Neural progenitor cell (in vitro differentiated cells): ENCODE measurements around the gene DHX29. TPM values are rescaled to one million over a fixed set of nuclear protein-coding genes. Genes with fewer than 3 reads are reported as not detected.

Source experiments
- DNase-seq: peaks from one replicate; pipeline ENCODE4 v3.0.0-alpha.2; 2016; ENCODE audit warnings: low spot score
- H2AFZ ChIP-seq: fragments of 200-600 bp; sonication (generic); replicated peaks from 2 replicates; pipeline ENCODE4 v1.6.1; 2016; ENCODE audit warnings: antibody characterized with exemption
- H3F3A ChIP-seq: fragments of 200-600 bp; sonication (generic); 2 replicates; pipeline ENCODE4 v1.6.1; 2016; ENCODE audit warnings: antibody characterized with exemption, low read depth
- H3K27ac ChIP-seq: fragments of 200-600 bp; sonication (generic); 2 replicates; pipeline ENCODE4 v1.5.1; 2016; ENCODE audit warnings: mild to moderate bottlenecking
- H3K27me3 ChIP-seq: fragments of 200-600 bp; sonication (generic); 2 replicates; pipeline ENCODE4 v1.6.1; 2016; ENCODE audit warnings: mild to moderate bottlenecking, moderate library complexity
- H3K36me3 ChIP-seq: fragments of 200-600 bp; sonication (generic); 2 replicates; pipeline ENCODE4 v1.5.1; 2016
- H3K4me1 ChIP-seq: fragments of 200-600 bp; sonication (generic); 2 replicates; pipeline ENCODE4 v1.6.1; 2016; ENCODE audit warnings: mixed run types
- H3K4me2 ChIP-seq: fragments of 200-600 bp; sonication (generic); 2 replicates; pipeline ENCODE4 v1.6.1; 2016
- H3K4me3 ChIP-seq: fragments of 200-600 bp; sonication (generic); 2 replicates; pipeline ENCODE4 v1.5.1; 2016
- H3K79me2 ChIP-seq: fragments of 200-600 bp; sonication (generic); 2 replicates; pipeline ENCODE4 v1.6.1; 2016; ENCODE audit warnings: low read depth
- H3K9ac ChIP-seq: fragments of 200-600 bp; sonication (generic); 2 replicates; pipeline ENCODE4 v1.6.1; 2016
- H3K9me3 ChIP-seq: fragments of 200-600 bp; sonication (generic); 2 replicates; pipeline ENCODE4 v1.5.1; 2016; ENCODE audit warnings: low read depth
- H4K20me1 ChIP-seq: fragments of 200-600 bp; sonication (generic); 2 replicates; pipeline ENCODE4 v1.6.1; 2016; ENCODE audit warnings: low read depth
- H3K27ac Mint-ChIP-seq: 3 replicates; pipeline ENCODE4 v1.8.0; 2021; ENCODE audit warnings: mixed read lengths
- H3K27me3 Mint-ChIP-seq: 2 replicates; pipeline ENCODE4 v1.8.0; 2022; ENCODE audit warnings: low read depth, mild to moderate bottlenecking, inconsistent platforms, moderate library complexity, mixed read lengths; ENCODE audit not compliant: insufficient read depth
- H3K36me3 Mint-ChIP-seq: 3 replicates; pipeline ENCODE4 v1.8.0; 2021; ENCODE audit warnings: mixed read lengths
- H3K4me1 Mint-ChIP-seq: 3 replicates; pipeline ENCODE4 v1.8.0; 2021; ENCODE audit warnings: mixed read lengths
- H3K4me3 Mint-ChIP-seq: 3 replicates; pipeline ENCODE4 v1.8.0; 2021; ENCODE audit warnings: mild to moderate bottlenecking, moderate library complexity, mixed read lengths
- H3K9me3 Mint-ChIP-seq: 3 replicates; pipeline ENCODE4 v1.8.0; 2020; ENCODE audit warnings: mixed read lengths
- CTCF ChIP-seq: fragments of 200-600 bp; sonication (generic); IDR thresholded peaks from 2 replicates; pipeline ENCODE4 v1.5.1; 2017; ENCODE audit warnings: antibody characterized with exemption, mild to moderate bottlenecking
- EZH2 ChIP-seq: fragments of 200-600 bp; sonication (generic); IDR thresholded peaks from 2 replicates; pipeline ENCODE4 v1.6.1; 2017; ENCODE audit warnings: antibody characterized with exemption, mild to moderate bottlenecking, moderate library complexity
- EZH2phosphoT487 ChIP-seq: fragments of 200-600 bp; sonication (generic); IDR thresholded peaks from 2 replicates; pipeline ENCODE4 v1.6.1; 2017; ENCODE audit warnings: antibody characterized with exemption
- total RNA-seq: library from RNA; depleted of rRNA; stranded (reverse); fragments of >200 nt; gene quantifications from 2 replicates; pipeline ENCODE4 v1.2.3, GENCODE V29; 2015; ENCODE audit warnings: low replicate concordance

DHX29 gene
- total RNA-seq, 1 donor from 2014 or later, result 44.0 TPM

GRCh38 chr5:55316837-55317236 lies 9.3 kb upstream of the DHX29 start:
- Mint-ChIP-seq H3K27me3 (no peaks in the 10 kb centered on the region), H3K4me3 (no peak overlapping the region), H3K36me3 (peaks cover 34% of the 10 kb centered on the region), H3K4me1 (no peaks in the 10 kb centered on the region), H3K27ac (no peak overlapping the region), H3K9me3 (peaks cover 24% of the 10 kb centered on the region)
- no peak overlapping the region for H3K27ac ChIP-seq
- H3K4me1 ChIP-seq, result no peaks in the 10 kb centered on the region
- H3K36me3 ChIP-seq, result no peaks in the 10 kb centered on the region
- peaks cover 100% of the 10 kb centered on the region for H3K79me2 ChIP-seq
- no peaks in the 10 kb centered on the region for H3F3A ChIP-seq
- DNase-seq, result no peak
- no peak overlapping the region for H3K4me2 ChIP-seq
- no peak overlapping the region for H3K4me3 ChIP-seq
- no peak for TF ChIP-seq EZH2
- TF ChIP-seq CTCF, result no peak
- no peak for TF ChIP-seq EZH2phosphoT487
- no peaks in the 10 kb centered on the region for H3K27me3 ChIP-seq
- no peaks in the 10 kb centered on the region for H3K9me3 ChIP-seq
- no peak overlapping the region for H2AFZ ChIP-seq
- peaks cover 32% of the 10 kb centered on the region for H4K20me1 ChIP-seq
- H3K9ac ChIP-seq, result no peak overlapping the region

- no peak for DNase-seq
- H3K27ac Mint-ChIP-seq, result no peak overlapping the region
- Histone ChIP-seq H3K9ac (no peak overlapping the region), H4K20me1 (peaks cover 28% of the 10 kb centered on the region), H3K4me1 (no peaks in the 10 kb centered on the region), H3K27me3 (no peaks in the 10 kb centered on the region), H3K79me2 (peaks cover 100% of the 10 kb centered on the region), H3K4me3 (no peak overlapping the region), H3F3A (no peaks in the 10 kb centered on the region), H3K9me3 (no peaks in the 10 kb centered on the region), H3K36me3 (no peaks in the 10 kb centered on the region), H2AFZ (no peak overlapping the region), H3K27ac (no peak overlapping the region), H3K4me2 (no peak overlapping the region)
- H3K36me3 Mint-ChIP-seq, result peaks cover 37% of the 10 kb centered on the region
- H3K9me3 Mint-ChIP-seq, result peaks cover 24% of the 10 kb centered on the region
- H3K4me3 Mint-ChIP-seq, result no peak overlapping the region
- no peaks in the 10 kb centered on the region for H3K27me3 Mint-ChIP-seq
- no peaks in the 10 kb centered on the region for H3K4me1 Mint-ChIP-seq
- TF ChIP-seq EZH2phosphoT487, result no peak
- no peak for TF ChIP-seq CTCF
- TF ChIP-seq EZH2, result no peak
Observed at GRCh38 chr5:55316289-55316688, 8.8 kb upstream of the DHX29 start.

GRCh38 chr5:55313870-55314617 lies 6.5 kb upstream of the DHX29 start:
- no peak overlapping the region for H2AFZ ChIP-seq
- no peak overlapping the region for H3K4me2 ChIP-seq
- H3K27ac ChIP-seq, result no peak overlapping the region
- no peaks in the 10 kb centered on the region for H3F3A ChIP-seq
- H3K36me3 ChIP-seq, result no peaks in the 10 kb centered on the region
- H3K4me3 Mint-ChIP-seq, result no peak overlapping the region
- peaks cover 24% of the 10 kb centered on the region for H3K9me3 Mint-ChIP-seq
- H3K79me2 ChIP-seq, result peaks cover 100% of the 10 kb centered on the region
- H3K36me3 Mint-ChIP-seq, result peaks cover 42% of the 10 kb centered on the region
- H3K9me3 ChIP-seq, result no peaks in the 10 kb centered on the region
- H3K27me3 ChIP-seq, result no peaks in the 10 kb centered on the region
- H3K9ac ChIP-seq, result no peak overlapping the region
- peaks cover 7% of the 10 kb centered on the region for H3K4me1 ChIP-seq
- no peak overlapping the region for H3K27ac Mint-ChIP-seq
- TF ChIP-seq CTCF, result no peak
- TF ChIP-seq EZH2, result no peak
- no peak for TF ChIP-seq EZH2phosphoT487
- no peak for DNase-seq
- H3K27me3 Mint-ChIP-seq, result no peaks in the 10 kb centered on the region
- no peak overlapping the region for H3K4me3 ChIP-seq
- H4K20me1 ChIP-seq, result peaks cover 24% of the 10 kb centered on the region
- no peaks in the 10 kb centered on the region for H3K4me1 Mint-ChIP-seq
